Lower leg skin (tissue), 3 donors: ENCODE data around the gene ROS1.

Source experiments
- POLR2A ChIP-seq, 2 donors: fragments of 450-650 bp; IDR thresholded peaks; one replicate each; pipeline ENCODE4 v1.6.1; 2016 to 2017; ENCODE audit warnings: antibody characterized with exemption in 2 of 2, mild to moderate bottlenecking in 1 of 2, moderate library complexity in 1 of 2
- TF ChIP-seq, protein P1 (sequence below), 3 donors: fragments of 450-650 bp; IDR thresholded peaks; one replicate each; pipeline ENCODE4 v1.5.1; 2016; ENCODE audit warnings: antibody characterized with exemption in 3 of 3, mild to moderate bottlenecking in 3 of 3, moderate library complexity in 2 of 3

DNA sequence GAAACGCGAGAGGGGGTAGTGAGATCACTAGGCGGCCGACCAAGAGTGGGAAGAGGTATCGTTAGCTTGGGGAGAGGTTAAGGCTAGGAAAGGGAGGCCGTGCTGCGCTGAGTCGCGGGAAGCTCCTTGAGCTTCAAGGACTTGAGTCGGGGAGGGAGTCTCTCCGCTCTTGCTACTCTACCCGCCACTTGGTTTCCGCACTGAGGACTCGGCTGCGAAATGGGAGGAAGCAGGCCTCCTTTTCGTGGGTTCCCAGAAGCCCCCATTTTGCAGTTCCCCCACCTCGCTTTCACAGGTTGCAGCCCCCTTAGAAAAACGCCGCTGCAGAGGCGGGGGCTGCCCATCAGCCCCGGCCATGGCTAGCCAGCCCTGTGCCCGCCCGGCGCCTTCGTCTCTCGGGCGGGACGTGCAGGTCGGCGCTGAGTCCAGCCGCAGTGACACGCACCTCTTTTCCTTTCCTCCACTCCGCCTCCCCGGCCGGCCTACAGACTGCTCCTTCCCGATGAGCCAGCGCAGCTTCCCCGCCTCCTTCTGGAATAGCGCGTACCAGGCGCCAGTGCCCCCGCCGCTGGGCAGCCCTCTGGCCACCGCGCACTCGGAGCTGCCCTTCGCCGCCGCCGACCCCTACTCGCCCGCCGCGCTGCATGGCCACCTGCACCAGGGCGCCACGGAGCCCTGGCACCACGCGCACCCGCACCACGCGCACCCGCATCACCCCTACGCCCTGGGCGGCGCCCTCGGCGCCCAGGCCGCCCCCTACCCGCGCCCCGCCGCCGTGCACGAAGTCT is 155.5 kb downstream of the ROS1 start:
- TF ChIP-seq, protein P1, sequence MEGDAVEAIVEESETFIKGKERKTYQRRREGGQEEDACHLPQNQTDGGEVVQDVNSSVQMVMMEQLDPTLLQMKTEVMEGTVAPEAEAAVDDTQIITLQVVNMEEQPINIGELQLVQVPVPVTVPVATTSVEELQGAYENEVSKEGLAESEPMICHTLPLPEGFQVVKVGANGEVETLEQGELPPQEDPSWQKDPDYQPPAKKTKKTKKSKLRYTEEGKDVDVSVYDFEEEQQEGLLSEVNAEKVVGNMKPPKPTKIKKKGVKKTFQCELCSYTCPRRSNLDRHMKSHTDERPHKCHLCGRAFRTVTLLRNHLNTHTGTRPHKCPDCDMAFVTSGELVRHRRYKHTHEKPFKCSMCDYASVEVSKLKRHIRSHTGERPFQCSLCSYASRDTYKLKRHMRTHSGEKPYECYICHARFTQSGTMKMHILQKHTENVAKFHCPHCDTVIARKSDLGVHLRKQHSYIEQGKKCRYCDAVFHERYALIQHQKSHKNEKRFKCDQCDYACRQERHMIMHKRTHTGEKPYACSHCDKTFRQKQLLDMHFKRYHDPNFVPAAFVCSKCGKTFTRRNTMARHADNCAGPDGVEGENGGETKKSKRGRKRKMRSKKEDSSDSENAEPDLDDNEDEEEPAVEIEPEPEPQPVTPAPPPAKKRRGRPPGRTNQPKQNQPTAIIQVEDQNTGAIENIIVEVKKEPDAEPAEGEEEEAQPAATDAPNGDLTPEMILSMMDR (IDR thresholded peaks at IDR 0.05), result no peak
- TF ChIP-seq POLR2A (IDR thresholded peaks at IDR 0.05), result no peak
